ENCODE data around the gene ATP6V0A4.

ATP6V0A4 gene

GRCh38 chr7:138670594-138670993 lies 127.4 kb downstream of the ATP6V0A4 start:
- TF ChIP-seq, protein P1, sequence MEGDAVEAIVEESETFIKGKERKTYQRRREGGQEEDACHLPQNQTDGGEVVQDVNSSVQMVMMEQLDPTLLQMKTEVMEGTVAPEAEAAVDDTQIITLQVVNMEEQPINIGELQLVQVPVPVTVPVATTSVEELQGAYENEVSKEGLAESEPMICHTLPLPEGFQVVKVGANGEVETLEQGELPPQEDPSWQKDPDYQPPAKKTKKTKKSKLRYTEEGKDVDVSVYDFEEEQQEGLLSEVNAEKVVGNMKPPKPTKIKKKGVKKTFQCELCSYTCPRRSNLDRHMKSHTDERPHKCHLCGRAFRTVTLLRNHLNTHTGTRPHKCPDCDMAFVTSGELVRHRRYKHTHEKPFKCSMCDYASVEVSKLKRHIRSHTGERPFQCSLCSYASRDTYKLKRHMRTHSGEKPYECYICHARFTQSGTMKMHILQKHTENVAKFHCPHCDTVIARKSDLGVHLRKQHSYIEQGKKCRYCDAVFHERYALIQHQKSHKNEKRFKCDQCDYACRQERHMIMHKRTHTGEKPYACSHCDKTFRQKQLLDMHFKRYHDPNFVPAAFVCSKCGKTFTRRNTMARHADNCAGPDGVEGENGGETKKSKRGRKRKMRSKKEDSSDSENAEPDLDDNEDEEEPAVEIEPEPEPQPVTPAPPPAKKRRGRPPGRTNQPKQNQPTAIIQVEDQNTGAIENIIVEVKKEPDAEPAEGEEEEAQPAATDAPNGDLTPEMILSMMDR (IDR thresholded peaks at IDR 0.05; ENCODE audit: low read depth, low read length, missing control alignments): no peak
- no peak overlapping the region for H3K4me3 ChIP-seq (ENCODE audit: low read depth, low read length)
- DNase-seq (ENCODE audit: low read depth): no peak

DNA sequence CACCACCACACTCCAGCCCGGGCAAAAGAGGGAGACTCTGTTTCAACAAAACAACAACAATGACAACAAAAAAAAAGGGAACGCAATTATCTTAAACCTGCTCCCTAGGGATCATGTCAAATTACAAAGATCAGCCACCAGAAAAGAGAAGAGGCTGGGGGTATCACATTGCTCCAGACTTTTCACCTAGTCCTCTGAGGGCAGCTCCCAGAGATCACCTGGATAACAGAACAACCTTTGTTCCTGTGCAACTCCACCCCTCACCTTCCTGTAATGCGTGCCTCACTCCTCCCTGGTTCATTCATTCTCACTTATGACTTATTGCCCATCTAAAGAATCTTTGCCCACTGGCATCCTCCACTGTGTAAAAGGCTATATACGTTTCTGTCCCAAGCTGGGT lies 128.6 kb downstream of the ATP6V0A4 start:
- DNase-seq (ENCODE audit: low read depth): no peak
- no peak overlapping the region for H3K4me3 ChIP-seq (ENCODE audit: low read depth, low read length)
- TF ChIP-seq, protein P1 (IDR thresholded peaks at IDR 0.05; ENCODE audit: low read depth, low read length, missing control alignments): no peak

- H3K4me3 ChIP-seq (ENCODE audit: low read depth, low read length): no peak overlapping the region
- TF ChIP-seq, protein P1 (IDR thresholded peaks at IDR 0.05; ENCODE audit: low read depth, low read length, missing control alignments): no peak
- DNase-seq (ENCODE audit: low read depth): no peak
Measured at GRCh38 chr7:138668946-138669345, 129.1 kb downstream of the ATP6V0A4 start.

- DNase-seq (ENCODE audit: low read depth): no peak
Measured at GRCh38 chr7:138668229-138668596, 129.8 kb downstream of the ATP6V0A4 start.

GRCh38 chr7:138667535-138668228 lies 130.3 kb downstream of the ATP6V0A4 start:
- H3K4me3 ChIP-seq (ENCODE audit: low read depth, low read length): no peak overlapping the region
- DNase-seq (ENCODE audit: low read depth): no peak
- TF ChIP-seq, protein P1 (IDR thresholded peaks at IDR 0.05; ENCODE audit: low read depth, low read length, missing control alignments): no peak

More at GRCh38 chr7:138668229-138668596, 129.8 kb downstream of the ATP6V0A4 start:
- no peak overlapping the region for H3K4me3 ChIP-seq (ENCODE audit: low read depth, low read length)
- TF ChIP-seq, protein P1 (IDR thresholded peaks at IDR 0.05; ENCODE audit: low read depth, low read length, missing control alignments): no peak

GRCh38 chr7:138666385-138666784 lies 131.6 kb downstream of the ATP6V0A4 start:
- no peak overlapping the region for H3K4me3 ChIP-seq (ENCODE audit: low read depth, low read length)
- no peak for DNase-seq (ENCODE audit: low read depth)
- TF ChIP-seq, protein P1 (IDR thresholded peaks at IDR 0.05; ENCODE audit: low read depth, low read length, missing control alignments): no peak

GRCh38 chr7:138665669-138666140 lies 132.3 kb downstream of the ATP6V0A4 start:
- DNase-seq (ENCODE audit: low read depth): no peak

More at GRCh38 chr7:138665669-138666140, 132.3 kb downstream of the ATP6V0A4 start:
- no peak overlapping the region for H3K4me3 ChIP-seq (ENCODE audit: low read depth, low read length)
- TF ChIP-seq, protein P1 (IDR thresholded peaks at IDR 0.05; ENCODE audit: low read depth, low read length, missing control alignments): no peak
